NCI-H82 treated with DMSO at 0.1 percent for 48 hours (cell line): Measurements from ENCODE around the gene POLR2H.

Experiments
- DNase-seq: peaks from one replicate; lab custom pipeline; 2025; ENCODE audit not compliant: unreplicated experiment; lab: John Stamatoyannopoulos, UW

POLR2H gene

DNA sequence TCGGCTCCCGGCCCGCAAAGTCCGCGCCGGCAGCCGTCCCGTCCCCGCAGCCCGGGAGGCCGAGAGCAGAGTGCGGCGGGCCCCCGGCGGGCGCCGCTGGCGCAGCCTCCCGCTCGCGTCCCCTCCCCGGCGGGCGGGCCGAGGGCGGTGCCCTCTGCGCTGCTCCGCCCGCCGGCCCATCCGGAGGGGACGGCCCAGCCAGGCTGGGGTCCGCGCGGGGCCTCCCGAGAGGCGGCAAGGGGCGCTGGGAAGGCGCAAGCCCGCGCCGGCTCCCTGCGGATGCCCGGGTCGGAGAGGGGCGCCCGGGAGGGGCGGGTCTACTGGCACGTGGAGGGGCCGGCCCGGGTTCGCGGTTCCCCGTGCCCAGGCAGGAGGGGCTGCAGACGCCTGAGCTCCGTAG lies at the start of gene POLR2H, which contains the start of gene CLCN2:
Gene POLR2H (plus strand): TSS at position 179 of the 400 bp plus-strand sequence. CDS start 1,783 bp downstream, outside the sequence.
Gene CLCN2 (minus strand): TSS at position 74 of the 400 bp plus-strand sequence. CDS start 126 bp downstream, outside the sequence.
- DNase-seq, result no peak

DNA sequence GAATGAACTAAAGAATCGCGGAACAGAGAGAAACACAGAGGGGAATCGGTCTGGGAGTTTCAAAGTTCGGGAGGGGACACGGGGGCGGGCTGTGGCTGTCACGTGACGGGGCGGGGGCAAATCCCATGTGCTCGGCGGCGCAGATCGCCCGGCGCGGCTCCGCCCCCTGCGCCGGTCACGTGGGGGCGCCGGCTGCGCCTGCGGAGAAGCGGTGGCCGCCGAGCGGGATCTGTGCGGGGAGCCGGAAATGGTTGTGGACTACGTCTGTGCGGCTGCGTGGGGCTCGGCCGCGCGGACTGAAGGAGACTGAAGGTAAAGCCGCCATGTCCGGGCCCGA lies 47.2 kb upstream of the POLR2H start, which contains the start of gene EIF4G1:
Gene EIF4G1 (plus strand): TSS at position 244 of the 337 bp plus-strand sequence. CDS start 1,191 bp downstream, outside the sequence.
- peak; percentile 92 for DNase-seq

DNA sequence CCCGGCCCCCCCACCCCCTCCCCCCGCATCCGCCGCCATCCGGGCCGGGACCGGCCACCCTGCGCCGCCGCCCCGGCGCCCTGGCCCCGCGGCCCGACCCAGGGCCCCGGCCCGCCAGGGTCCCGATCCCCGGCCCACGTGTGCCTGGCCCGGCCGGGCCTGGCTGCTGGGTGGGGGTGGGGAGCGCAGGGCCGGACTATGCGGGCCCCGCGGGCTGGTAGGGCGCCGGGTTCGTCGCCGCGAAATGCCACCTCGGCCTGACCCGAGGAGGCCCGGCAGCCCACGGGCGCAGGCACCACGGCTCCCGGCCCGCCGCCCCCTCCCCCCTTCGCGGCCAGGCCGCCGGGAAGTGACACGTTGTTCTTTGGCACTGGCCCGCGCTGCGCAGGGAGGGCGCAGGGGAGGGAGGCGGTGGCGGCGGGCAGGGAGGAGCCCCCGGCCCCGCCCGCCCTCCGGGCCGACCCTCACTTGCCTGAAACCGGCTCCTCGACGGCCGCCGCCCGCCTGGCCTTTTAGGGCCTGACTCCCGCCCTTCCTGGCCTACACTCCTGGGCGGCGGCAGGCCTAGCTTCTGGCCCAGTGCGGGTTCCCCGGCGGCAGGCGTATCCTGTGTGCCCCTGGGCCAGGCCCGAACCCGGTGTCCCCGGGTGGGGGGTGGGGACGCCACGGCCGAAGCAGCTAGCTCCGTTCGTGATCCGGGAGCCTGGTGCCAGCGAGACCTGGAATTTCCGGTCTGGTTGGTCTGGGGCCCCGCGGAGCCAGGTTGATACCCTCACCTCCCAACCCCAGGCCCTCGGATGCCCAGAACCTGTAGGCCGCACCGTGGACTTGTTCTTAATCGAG lies 46.6 kb upstream of the POLR2H start:
- no peak for DNase-seq

DNA sequence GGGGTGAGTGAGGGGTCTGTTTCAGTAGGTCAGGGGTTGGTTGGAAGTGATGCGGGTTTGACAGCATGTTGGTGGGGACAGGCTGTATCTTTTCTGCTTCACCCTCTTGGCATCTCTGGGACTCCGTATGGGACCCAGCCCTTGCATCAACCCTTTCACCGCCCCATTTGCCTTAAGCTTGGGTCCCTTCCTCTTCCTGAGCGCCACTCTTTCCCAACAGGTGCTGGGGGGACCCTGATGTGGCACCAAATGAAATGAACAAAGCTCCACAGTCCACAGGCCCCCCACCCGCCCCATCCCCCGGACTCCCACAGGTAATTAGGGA lies 46.0 kb upstream of the POLR2H start:
- DNase-seq, result no peak

DNA sequence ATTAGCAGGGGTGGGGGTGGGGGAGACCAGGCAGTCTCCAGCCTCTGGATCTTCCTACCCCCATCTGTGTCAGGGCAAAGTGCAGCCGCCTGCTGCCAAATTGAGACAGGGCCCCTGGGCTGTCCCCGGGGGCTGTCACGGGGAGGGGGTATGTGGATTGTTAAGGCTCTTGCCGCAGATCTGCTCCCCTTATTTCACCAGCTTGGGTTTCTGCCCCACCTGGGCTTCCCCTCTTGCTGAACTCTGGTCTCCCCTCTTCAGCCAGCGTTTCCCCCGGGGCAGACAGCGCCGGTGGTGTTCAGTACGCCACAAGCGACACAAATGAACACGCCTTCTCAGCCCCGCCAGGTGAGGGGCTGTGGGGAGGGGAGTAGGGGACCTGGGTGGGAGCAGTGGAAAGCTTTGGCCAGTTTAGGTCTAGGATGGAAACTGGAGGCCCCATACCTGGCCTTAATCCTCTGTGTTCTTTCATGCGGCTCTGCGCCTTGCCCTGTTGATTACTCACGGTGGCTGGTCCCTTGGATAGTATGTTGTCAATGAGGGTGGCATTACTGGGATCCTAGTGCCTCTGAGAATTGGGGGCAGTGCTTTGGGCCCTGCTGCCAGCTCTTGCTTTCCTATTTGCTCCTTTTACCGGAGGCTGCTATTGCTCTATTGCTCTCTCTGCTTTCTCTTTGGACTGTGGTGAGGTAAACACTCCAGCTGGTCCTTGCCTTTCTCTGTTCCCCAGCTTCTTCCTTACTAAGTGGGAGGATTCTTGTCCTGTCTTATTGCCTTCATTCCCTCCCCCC lies 45.4 kb upstream of the POLR2H start:
- no peak for DNase-seq

DNA sequence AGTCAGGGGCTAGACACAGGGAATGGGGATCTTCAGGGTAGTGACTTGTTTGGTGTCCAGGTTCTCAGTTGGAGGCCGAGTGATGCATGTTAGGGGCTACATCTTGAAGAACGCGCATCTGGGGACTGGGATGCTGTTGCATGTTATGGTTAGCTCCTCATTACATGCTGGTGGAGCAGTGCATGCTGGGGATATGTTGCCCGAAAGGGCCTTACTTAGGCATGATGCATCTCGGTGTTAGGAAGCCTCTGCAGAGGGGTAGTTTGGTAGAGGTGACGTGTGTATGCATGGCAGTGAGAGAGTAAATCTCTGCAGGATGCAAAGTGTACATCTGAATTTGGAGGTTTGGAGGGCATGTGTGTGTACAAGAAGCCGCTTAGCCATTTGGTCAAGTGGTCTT lies 44.7 kb upstream of the POLR2H start:
- no peak for DNase-seq

DNA sequence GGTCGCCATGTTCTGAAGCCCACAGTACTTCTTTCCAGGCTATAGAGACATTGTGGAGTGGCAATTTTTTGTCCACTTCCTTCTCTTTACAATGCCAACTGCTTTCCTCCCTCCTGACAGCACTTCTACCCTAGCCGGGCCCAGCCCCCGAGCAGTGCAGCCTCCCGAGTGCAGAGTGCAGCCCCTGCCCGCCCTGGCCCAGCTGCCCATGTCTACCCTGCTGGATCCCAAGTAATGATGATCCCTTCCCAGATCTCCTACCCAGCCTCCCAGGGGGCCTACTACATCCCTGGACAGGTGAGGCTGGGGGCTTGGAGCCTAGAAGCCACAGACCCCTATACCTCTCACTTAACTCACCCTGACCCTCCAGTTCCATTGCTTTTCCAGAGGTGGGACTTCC lies 44.3 kb upstream of the POLR2H start:
- no peak for DNase-seq

DNA sequence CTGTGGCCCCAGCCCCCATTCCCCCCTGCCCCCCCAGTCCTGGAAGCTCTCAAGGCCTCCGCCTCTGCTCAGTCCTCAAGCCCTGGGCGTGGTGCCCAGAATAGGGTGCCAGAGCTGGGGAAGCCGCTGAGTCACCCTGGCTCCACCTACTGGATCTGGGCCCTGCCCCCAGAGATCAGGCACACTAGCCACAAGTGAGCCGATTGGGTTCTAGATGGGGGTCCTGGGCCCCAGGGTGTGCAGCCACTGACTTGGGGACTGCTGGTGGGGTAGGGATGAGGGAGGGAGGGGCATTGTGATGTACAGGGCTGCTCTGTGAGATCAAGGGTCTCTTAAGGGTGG lies 41.4 kb upstream of the POLR2H start:
- DNase-seq, result no peak

DNA sequence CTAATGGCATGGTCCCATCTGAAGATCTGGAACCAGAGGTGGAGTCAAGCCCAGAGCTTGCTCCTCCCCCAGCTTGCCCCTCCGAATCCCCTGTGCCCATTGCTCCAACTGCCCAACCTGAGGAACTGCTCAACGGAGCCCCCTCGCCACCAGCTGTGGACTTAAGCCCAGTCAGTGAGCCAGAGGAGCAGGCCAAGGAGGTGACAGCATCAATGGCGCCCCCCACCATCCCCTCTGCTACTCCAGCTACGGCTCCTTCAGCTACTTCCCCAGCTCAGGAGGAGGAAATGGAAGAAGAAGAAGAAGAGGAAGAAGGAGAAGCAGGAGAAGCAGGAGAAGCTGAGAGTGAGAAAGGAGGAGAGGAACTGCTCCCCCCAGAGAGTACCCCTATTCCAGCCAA lies 39.8 kb upstream of the POLR2H start:
- no peak for DNase-seq

DNA sequence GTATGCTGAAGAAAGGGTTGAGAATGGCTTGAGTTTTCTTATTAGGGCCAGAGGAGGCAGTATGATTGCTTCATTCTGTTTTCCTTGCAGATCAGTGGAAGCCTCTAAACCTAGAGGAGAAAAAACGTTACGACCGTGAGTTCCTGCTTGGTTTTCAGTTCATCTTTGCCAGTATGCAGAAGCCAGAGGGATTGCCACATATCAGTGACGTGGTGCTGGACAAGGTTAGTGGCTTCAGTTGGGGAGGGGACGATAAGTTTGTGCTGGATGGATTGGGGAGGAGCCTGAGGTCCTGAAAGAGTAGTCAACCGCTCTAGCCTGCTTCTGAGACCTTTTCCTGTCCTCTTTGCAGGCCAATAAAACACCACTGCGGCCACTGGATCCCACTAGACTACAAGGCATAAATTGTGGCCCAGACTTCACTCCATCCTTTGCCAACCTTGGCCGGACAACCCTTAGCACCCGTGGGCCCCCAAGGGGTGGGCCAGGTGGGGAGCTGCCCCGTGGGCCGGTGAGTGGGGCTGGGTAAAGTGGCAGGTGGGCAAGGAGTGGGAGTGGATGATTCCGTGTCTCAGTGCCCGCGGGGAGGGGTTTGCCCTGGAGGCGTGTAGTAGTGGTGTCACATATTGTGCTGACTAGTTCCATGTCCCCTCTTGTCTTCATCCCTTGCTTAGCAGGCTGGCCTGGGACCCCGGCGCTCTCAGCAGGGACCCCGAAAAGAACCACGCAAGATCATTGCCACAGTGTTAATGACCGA lies 38.6 kb upstream of the POLR2H start:
- no peak for DNase-seq

DNA sequence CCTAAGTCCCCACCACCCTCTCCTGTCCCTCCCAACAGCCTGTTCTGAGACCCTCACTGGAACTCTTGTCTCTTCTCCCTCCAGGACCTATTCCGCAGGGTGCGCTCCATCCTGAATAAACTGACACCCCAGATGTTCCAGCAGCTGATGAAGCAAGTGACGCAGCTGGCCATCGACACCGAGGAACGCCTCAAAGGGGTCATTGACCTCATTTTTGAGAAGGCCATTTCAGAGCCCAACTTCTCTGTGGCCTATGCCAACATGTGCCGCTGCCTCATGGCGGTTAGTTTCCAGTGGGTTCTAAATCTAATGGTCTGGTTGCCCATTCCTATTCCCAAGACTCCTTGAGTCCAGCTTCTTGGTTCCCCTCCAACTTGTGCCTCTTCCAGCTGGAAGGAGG lies 37.8 kb upstream of the POLR2H start:
- DNase-seq, result no peak

DNA sequence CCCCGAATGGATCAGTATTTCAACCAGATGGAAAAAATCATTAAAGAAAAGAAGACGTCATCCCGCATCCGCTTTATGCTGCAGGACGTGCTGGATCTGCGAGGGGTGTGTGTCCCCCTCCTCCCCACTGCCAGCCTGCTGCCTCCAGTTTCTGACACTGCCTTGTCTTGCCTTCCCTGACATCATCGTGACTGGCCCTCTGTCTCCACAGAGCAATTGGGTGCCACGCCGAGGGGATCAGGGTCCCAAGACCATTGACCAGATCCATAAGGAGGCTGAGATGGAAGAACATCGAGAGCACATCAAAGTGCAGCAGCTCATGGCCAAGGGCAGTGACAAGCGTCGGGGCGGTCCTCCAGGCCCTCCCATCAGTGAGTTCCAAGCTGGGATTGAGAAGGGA lies 36.2 kb upstream of the POLR2H start:
- no peak for DNase-seq

DNA sequence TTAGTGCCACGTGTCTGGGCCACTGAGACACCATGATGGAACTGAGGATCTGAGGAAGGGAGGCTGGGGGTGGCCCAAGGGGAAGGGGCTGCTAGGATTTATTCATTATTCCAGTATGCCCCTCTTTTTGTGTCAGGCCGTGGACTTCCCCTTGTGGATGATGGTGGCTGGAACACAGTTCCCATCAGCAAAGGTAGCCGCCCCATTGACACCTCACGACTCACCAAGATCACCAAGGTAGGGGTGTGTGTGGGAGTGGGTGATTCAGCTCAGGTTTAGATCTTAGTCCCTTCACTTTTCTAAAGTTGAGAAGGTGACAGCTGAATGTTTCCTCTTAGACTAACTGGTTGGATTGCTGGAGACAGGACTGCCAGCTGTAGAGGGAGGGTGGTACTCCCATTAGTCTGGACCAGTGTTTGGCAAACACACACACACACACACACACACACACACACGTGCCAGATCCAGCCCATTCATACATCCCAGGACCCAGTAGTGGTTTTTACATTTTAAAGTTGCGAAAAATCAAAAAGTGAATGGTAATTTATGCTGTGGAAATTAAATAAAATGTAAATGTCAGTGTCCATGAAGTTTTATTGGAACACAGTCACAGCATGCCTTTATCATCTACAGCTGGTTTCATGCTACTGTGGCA lies 35.7 kb upstream of the POLR2H start:
- DNase-seq, result no peak

DNA sequence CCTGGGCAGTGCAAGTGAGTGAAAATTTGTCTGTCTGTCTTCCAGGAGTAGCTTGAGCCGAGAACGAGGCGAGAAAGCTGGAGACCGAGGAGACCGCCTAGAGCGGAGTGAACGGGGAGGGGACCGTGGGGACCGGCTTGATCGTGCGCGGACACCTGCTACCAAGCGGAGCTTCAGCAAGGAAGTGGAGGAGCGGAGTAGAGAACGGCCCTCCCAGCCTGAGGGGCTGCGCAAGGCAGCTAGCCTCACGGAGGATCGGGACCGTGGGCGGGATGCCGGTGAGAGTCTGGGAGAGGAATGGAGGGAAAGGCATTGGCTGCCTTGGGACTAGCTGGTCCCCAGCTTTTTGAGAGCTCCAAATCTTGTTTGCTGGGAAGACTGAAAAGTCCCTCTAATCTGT lies 34.3 kb upstream of the POLR2H start:
- DNase-seq, result no peak

DNA sequence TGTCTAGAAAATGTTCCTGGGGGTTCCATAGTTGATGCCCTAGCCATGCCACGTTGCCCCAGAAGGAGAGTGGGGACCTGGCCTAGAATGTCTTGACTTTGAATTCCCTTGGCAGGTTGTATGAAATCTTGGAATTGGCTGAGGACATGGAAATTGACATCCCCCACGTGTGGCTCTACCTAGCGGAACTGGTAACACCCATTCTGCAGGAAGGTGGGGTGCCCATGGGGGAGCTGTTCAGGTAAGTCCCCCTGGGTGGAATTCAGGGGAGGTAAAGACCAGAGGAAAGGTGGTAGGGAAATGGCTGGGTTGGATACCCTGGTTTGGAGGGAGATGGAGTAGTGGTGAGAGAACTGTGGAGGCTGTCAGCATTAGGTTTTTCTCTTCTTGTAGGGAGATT lies 33.0 kb upstream of the POLR2H start:
- no peak for DNase-seq

DNA sequence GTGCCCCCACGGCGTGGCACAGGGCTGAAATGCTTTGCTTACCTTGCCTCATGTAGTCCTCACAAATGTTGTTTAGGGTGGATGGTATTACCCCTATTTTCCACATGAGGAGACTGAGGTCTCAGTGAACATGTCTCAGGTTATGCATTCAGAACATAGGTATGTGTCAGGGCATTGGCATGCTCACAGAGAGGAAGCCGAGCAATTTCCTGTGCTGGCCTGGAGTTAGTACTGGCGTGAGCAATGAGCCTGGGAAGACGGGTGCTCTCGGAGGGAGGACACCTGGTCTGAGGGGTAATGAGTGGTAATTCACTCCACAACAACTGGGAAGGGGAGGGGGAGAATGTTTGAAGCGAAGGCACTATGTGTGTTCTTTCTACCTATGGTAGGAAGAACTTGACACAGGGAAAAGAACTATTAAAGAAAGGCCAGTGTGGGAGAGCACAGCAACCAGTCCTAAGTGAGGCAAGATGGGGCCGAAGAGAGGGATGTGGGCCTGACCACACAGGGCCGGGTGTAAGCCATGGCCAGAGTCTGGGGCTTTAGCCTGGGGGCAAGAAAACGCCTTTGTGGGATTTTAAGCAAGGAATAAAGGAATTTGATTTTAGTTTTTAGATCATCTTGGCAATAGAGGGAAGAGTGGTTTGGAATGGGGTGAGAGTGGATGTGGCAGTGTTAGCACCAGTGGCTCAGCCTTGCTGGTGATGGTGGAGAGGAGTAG lies 29.0 kb upstream of the POLR2H start:
- DNase-seq, result no peak

DNA sequence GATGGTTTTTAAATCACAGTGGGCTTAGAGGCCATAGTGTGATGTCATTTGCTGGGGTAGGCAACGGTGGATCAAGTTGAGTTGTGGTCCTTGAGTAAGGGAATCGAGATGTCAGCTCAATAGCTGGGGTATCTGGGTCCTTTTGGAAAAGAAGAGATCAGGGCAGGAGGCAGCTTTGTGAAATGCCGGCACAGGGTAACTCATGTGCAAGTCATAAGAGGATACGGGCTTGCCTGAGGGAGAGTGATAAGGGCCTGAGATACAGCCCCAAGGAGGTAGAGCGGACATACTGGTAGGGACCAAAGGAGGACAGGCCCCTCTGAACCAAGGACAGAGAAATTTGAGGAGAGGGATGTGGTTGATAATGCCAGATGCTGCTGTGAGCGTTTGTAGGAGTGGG lies 28.3 kb upstream of the POLR2H start:
- no peak for DNase-seq

DNA sequence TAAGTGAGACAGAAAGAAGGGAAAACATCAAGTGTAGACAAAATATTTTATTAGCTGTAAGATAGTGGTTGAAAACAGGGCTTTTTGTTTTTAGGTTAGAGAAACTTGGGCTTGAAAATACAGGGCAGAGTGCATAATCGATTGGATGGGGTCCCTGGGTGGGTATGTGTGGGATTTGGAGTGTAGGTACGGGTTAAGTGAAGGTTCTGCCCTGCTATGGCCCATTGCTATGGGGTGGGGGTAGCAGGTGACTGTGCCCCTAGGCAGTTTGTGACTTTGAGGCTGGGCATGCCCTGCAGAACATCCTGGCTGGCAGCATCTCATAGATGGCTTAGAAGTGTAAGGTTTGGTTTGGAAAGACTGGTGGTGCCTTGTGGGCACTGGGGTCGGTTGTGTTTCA lies 27.8 kb upstream of the POLR2H start:
- no peak for DNase-seq

DNA sequence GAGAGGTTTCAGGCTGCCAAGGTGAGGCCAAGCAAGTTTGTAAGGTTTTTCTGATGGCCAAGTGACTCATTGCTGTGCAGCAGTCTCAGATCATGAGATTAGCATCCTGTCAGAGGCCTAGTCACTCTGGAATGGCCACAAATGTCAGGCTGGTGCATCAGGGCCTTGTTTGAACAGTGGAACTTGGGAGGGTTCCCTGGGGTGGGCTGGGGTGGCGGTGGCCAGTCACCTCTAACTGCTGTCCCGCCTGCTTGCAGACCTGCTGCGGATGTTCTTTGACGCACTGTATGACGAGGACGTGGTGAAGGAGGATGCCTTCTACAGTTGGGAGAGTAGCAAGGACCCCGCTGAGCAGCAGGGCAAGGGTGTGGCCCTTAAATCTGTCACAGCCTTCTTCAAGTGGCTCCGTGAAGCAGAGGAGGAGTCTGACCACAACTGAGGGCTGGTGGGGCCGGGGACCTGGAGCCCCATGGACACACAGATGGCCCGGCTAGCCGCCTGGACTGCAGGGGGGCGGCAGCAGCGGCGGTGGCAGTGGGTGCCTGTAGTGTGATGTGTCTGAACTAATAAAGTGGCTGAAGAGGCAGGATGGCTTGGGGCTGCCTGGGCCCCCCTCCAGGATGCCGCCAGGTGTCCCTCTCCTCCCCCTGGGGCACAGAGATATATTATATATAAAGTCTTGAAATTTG lies 26.9 kb upstream of the POLR2H start:
- DNase-seq, result no peak

DNA sequence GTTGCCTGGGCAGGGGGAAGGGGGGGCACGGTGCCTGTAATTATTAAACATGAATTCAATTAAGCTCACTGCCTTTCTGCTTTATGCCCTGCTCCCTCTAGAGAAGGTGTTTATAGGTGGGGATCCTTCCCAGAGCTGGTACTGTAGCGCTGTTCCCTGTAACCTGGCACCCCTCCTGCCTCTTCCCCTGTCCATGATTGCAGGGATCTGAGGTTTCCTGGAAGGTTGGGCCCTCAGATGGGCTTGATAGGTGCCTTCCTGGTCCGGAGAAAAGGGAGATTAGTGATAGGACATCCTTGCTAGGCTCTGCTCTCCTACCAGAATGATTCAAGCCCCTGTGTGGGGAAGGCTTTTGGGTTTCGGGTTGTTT lies 26.2 kb upstream of the POLR2H start:
- no peak for DNase-seq
